Smooth muscle cell of the umbilical artery (primary cell): Measurements from ENCODE around the gene OR7A5. TPM values are rescaled to one million over a fixed set of nuclear protein-coding genes. Genes with fewer than 3 reads are reported as not detected.

Source experiments
- total RNA-seq: library from RNA; depleted of rRNA; stranded (reverse); fragments of >200 nt; gene quantifications from 2 replicates; pipeline ENCODE4 v1.2.3, GENCODE V29; 2014

OR7A5 gene
- total RNA-seq: not detected in 2 replicates

GRCh38 chr19:14835011-14835410, at the start of gene OR7A5, which contains the start of gene OR7C1:
OR7A5 (minus strand) TSS chr19:14835185; CDS start chr19:14828241, 6,944 bp downstream.
OR7C1 (minus strand) TSS chr19:14835185; CDS start chr19:14800136, 35,049 bp downstream.

GRCh38 chr19:14848822-14849221, 13.8 kb upstream of the OR7A5 start, which contains the start of gene OR7A10:
OR7A10 (minus strand) TSS chr19:14848922; CDS start chr19:14841877, 7,045 bp downstream.

GRCh38 chr19:14778110-14778845, 56.7 kb downstream of the OR7A5 start, which contains the start of gene ADGRE2:
ADGRE2 (minus strand) TSS chr19:14778560; CDS start chr19:14776756, 1,804 bp downstream.

Other genes starting within 250 kb of the OR7A5 start
- gene ADGRE3, start 160.3 kb downstream of the OR7A5 start, total RNA-seq: not detected in 2 replicates
- 20.2 and 41.9 TPM in 2 replicates for gene ZNF333, start 145.1 kb downstream of the OR7A5 start, total RNA-seq
- gene ADGRE2, start 56.6 kb downstream of the OR7A5 start, total RNA-seq: under 0.01 and 0.32 TPM in 2 replicates
- not detected in 2 replicates for gene OR7C1, start within 50 bp of the OR7A5 start, total RNA-seq
- gene OR7A10, start 13.7 kb upstream of the OR7A5 start, total RNA-seq: not detected in 2 replicates
- not detected in 2 replicates for gene OR7A17, start 50.9 kb upstream of the OR7A5 start, total RNA-seq
- not detected in 2 replicates for gene OR7C2, start 106.3 kb upstream of the OR7A5 start, total RNA-seq
- not detected in 2 replicates for gene SLC1A6, start 144.7 kb upstream of the OR7A5 start, total RNA-seq
- gene CASP14, start 214.3 kb upstream of the OR7A5 start, total RNA-seq: not detected in 2 replicates
- gene OR1I1, start 247.0 kb upstream of the OR7A5 start, total RNA-seq: not detected in 2 replicates